ENCODE measurements around the gene KCNMB1.

The KCNMB1 gene

DNA sequence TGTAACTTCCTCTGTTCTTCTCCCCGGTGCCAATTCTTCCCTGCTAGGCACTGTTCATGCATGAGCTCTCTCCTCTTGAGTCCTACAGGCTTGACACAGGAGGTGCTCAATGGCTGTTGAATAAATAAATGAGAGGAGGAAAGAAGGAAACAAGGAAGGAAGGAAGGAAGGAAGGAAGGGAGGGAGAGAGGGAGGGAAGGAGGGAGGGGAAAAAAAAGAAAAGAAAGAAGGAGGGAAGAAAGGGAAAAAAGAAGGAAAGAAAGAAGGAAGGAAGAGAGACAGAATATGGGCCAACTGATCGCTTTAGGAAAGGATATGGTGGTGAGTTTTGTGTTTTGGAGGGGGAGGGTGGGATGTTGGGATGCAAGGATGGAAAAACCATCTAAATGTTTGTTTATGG lies 6.4 kb downstream of the KCNMB1 start:
- H3K4me1 ChIP-seq (ENCODE audit: insufficient read depth, low read length, poor library complexity, severe bottlenecking): no peaks in the 10 kb centered on the region
- no peak overlapping the region for H3K4me3 ChIP-seq (ENCODE audit: low read length, poor library complexity, severe bottlenecking)
- H2AFZ ChIP-seq (ENCODE audit: low read length): no peak overlapping the region
- H3K36me3 ChIP-seq (ENCODE audit: insufficient read depth, low read length): no peaks in the 10 kb centered on the region
- no peaks in the 10 kb centered on the region for H4K20me1 ChIP-seq (ENCODE audit: insufficient read depth, low read length, poor library complexity, severe bottlenecking)
- no peaks in the 10 kb centered on the region for H3F3A ChIP-seq (ENCODE audit: low read depth)
- no peaks in the 10 kb centered on the region for H3K27me3 ChIP-seq (ENCODE audit: insufficient read depth, low read length, poor library complexity, severe bottlenecking)
- H3K4me2 ChIP-seq (ENCODE audit: low read depth, low read length, poor library complexity, severe bottlenecking): no peak overlapping the region
- H3K9me3 ChIP-seq (ENCODE audit: insufficient read depth, low read depth, low read length): no peaks in the 10 kb centered on the region
- no peaks in the 10 kb centered on the region for H3K9me2 ChIP-seq (replicated peaks; ENCODE audit: low read depth, low read length)
- no peak overlapping the region for H3K9ac ChIP-seq (ENCODE audit: low read depth, low read length, poor library complexity, severe bottlenecking)
- H3K79me2 ChIP-seq (ENCODE audit: insufficient read depth, low read length): no peaks in the 10 kb centered on the region
- TF ChIP-seq, protein P1, sequence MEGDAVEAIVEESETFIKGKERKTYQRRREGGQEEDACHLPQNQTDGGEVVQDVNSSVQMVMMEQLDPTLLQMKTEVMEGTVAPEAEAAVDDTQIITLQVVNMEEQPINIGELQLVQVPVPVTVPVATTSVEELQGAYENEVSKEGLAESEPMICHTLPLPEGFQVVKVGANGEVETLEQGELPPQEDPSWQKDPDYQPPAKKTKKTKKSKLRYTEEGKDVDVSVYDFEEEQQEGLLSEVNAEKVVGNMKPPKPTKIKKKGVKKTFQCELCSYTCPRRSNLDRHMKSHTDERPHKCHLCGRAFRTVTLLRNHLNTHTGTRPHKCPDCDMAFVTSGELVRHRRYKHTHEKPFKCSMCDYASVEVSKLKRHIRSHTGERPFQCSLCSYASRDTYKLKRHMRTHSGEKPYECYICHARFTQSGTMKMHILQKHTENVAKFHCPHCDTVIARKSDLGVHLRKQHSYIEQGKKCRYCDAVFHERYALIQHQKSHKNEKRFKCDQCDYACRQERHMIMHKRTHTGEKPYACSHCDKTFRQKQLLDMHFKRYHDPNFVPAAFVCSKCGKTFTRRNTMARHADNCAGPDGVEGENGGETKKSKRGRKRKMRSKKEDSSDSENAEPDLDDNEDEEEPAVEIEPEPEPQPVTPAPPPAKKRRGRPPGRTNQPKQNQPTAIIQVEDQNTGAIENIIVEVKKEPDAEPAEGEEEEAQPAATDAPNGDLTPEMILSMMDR (conservative IDR thresholded peaks at IDR 0.05; ENCODE audit: low read length): no peak
- TF ChIP-seq EZH2phosphoT487 (IDR thresholded peaks at IDR 0.05; ENCODE audit: borderline replicate concordance): no peak

DNA sequence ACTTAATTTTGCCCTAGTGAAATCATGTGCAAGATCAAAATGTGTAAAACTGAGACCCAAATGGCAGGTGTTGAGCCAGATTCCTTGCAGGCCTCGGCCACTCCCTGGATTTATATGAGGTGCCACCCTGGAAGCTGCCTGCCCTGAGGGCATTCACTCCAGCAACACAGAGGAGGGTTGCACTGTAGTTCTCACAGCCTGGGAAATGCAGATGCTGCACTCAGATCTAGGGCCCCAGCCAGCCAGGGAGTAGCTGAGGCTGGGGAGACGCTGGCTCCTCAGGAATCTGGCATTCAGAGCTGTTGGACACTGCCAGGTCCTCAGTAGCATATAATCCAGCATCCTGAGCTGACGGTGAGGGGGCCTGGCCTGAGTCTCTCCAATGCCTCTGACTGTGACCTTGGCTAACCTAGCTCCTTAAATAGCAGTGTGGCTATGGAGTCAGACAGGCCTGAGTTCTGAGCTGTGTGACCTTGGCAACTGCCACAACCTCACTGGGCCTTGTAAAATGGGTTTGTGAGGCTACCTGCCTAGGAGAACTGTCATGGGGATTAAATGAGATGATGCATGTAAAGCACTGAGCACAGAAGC lies 8.7 kb downstream of the KCNMB1 start:
- H3K9me2 ChIP-seq (replicated peaks; ENCODE audit: low read depth, low read length): no peaks in the 10 kb centered on the region
- H3K4me1 ChIP-seq (ENCODE audit: insufficient read depth, low read length, poor library complexity, severe bottlenecking): no peaks in the 10 kb centered on the region
- no peak overlapping the region for H3K4me2 ChIP-seq (ENCODE audit: low read depth, low read length, poor library complexity, severe bottlenecking)
- no peaks in the 10 kb centered on the region for H3F3A ChIP-seq (ENCODE audit: low read depth)
- H3K9me3 ChIP-seq (ENCODE audit: insufficient read depth, low read depth, low read length): no peaks in the 10 kb centered on the region
- no peaks in the 10 kb centered on the region for H3K27me3 ChIP-seq (ENCODE audit: insufficient read depth, low read length, poor library complexity, severe bottlenecking)
- H3K79me2 ChIP-seq (ENCODE audit: insufficient read depth, low read length): no peaks in the 10 kb centered on the region
- no peaks in the 10 kb centered on the region for H3K36me3 ChIP-seq (ENCODE audit: insufficient read depth, low read length)
- H4K20me1 ChIP-seq (ENCODE audit: insufficient read depth, low read length, poor library complexity, severe bottlenecking): no peaks in the 10 kb centered on the region
- TF ChIP-seq, protein P1 (conservative IDR thresholded peaks at IDR 0.05; ENCODE audit: low read length): no peak
- no peak for TF ChIP-seq EZH2phosphoT487 (IDR thresholded peaks at IDR 0.05; ENCODE audit: borderline replicate concordance)
- no peak overlapping the region for H3K4me3 ChIP-seq (ENCODE audit: low read length, poor library complexity, severe bottlenecking)
- no peak overlapping the region for H3K9ac ChIP-seq (ENCODE audit: low read depth, low read length, poor library complexity, severe bottlenecking)
- no peak overlapping the region for H2AFZ ChIP-seq (ENCODE audit: low read length)

DNA sequence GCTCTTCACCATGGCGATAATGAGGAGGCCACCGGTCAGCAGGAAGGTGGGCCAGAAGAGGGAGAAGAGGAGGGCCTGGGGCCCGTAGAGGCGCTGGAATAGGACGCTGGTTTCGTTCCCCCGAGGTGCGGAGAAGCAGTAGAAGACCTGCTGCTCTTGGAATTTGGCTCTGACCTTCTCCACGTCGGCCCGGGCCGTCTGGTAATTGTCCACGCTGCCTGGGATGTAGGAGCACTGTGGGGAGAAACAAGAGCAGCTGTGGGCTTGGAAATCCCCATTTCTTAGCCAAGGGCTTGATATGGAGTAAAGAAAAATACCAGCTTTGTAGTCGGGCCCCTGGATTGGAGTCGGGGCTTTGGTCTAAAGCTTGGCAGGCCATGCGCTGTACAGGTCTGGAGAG lies 10.4 kb downstream of the KCNMB1 start:
- no peaks in the 10 kb centered on the region for H3K36me3 ChIP-seq (ENCODE audit: insufficient read depth, low read length)
- H3K4me3 ChIP-seq (ENCODE audit: low read length, poor library complexity, severe bottlenecking): no peak overlapping the region
- H3K9me2 ChIP-seq (replicated peaks; ENCODE audit: low read depth, low read length): no peaks in the 10 kb centered on the region
- no peak overlapping the region for H3K9ac ChIP-seq (ENCODE audit: low read depth, low read length, poor library complexity, severe bottlenecking)
- H3K27me3 ChIP-seq (ENCODE audit: insufficient read depth, low read length, poor library complexity, severe bottlenecking): no peaks in the 10 kb centered on the region
- H3K4me1 ChIP-seq (ENCODE audit: insufficient read depth, low read length, poor library complexity, severe bottlenecking): no peaks in the 10 kb centered on the region
- H4K20me1 ChIP-seq (ENCODE audit: insufficient read depth, low read length, poor library complexity, severe bottlenecking): no peaks in the 10 kb centered on the region
- H3K4me2 ChIP-seq (ENCODE audit: low read depth, low read length, poor library complexity, severe bottlenecking): no peak overlapping the region
- no peaks in the 10 kb centered on the region for H3K9me3 ChIP-seq (ENCODE audit: insufficient read depth, low read depth, low read length)
- no peaks in the 10 kb centered on the region for H3K79me2 ChIP-seq (ENCODE audit: insufficient read depth, low read length)
- no peak for TF ChIP-seq EZH2phosphoT487 (IDR thresholded peaks at IDR 0.05; ENCODE audit: borderline replicate concordance)
- TF ChIP-seq, protein P1 (conservative IDR thresholded peaks at IDR 0.05; ENCODE audit: low read length): no peak
- H2AFZ ChIP-seq (ENCODE audit: low read length): no peak overlapping the region
- no peaks in the 10 kb centered on the region for H3F3A ChIP-seq (ENCODE audit: low read depth)

All from Loucy (cell line).